Duodenal mucosa (tissue), 2 donors: Measurements from ENCODE around the gene GFRA3.
A peak's percentile ranks its signal among the peaks of the same experiment; 100 is the strongest.

Experiments used
- H3K27ac ChIP-seq: one replicate; pipeline ENCODE4 v1.7.0; 2013; ENCODE audit warnings: low read depth, low read length
- H3K27me3 ChIP-seq, 2 donors: one replicate each; pipeline ENCODE4 v1.7.0; 2013; ENCODE audit warnings: low read length in 2 of 2, control low read depth in 1 of 2; ENCODE audit not compliant: insufficient read depth in 2 of 2, control insufficient read depth in 1 of 2
- H3K36me3 ChIP-seq, 2 donors: one replicate each; pipeline ENCODE4 v1.7.0; 2013; ENCODE audit warnings: low read length in 2 of 2, control low read depth in 1 of 2; ENCODE audit not compliant: insufficient read depth in 2 of 2, control insufficient read depth in 1 of 2
- H3K4me1 ChIP-seq, 2 donors: one replicate each; pipeline ENCODE4 v1.7.0; 2013; ENCODE audit warnings: low read length in 2 of 2, control low read depth in 1 of 2; ENCODE audit not compliant: insufficient read depth in 2 of 2, control insufficient read depth in 1 of 2
- H3K4me3 ChIP-seq, 2 donors: one replicate each; pipeline ENCODE4 v1.7.0; 2013; ENCODE audit warnings: low read length in 2 of 2, low read depth in 1 of 2
- H3K9ac ChIP-seq, 2 donors: one replicate each; pipeline ENCODE4 v1.7.0; 2013; ENCODE audit warnings: low read length in 2 of 2, low read depth in 1 of 2
- H3K9me3 ChIP-seq, 2 donors: one replicate each; pipeline ENCODE4 v1.7.0; 2013; ENCODE audit warnings: low read length in 2 of 2, control low read depth in 1 of 2; ENCODE audit not compliant: control insufficient read depth in 1 of 2

Gene GFRA3

DNA sequence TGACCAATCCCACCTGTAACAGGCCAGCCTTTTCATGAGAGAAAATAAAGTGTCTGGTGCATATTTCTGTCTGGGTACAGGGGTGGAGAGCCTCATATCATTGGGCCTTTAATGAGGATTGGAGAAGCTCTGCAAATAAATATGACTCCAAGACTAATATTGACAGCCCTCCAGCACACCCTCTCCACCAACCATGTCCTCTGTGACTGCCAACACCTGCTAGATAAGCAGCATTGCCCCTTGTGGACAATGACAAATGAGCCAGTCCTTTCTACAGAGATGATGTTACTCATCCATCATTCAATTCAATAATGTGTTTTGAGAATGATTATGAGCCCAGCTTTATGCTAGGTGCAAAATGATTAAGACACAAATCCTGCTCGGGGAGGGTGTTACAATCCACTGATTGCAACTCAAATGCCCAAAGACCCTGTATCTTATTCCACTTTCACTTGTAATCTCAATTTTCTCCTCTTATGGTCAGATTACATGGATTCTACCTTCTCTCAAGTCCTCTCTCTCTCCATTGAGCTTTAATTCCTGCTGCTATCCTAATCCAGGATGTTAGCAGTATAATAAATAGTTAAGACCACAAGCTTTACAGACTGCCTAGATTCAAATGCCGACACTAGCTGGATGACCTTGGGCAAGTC lies 2.1 kb upstream of the GFRA3 start:
- Histone ChIP-seq H3K4me1 (peaks cover 9 to 10% of the 10 kb centered on the region in 2 donors), H3K36me3 (no peaks in the 10 kb centered on the region), H3K4me3 (no peak overlapping the region), H3K9ac (no peak overlapping the region), H3K27ac (no peak overlapping the region), H3K27me3 (peaks cover 4 to 9% of the 10 kb centered on the region in 2 donors), H3K9me3 (no peaks in the 10 kb centered on the region)

DNA sequence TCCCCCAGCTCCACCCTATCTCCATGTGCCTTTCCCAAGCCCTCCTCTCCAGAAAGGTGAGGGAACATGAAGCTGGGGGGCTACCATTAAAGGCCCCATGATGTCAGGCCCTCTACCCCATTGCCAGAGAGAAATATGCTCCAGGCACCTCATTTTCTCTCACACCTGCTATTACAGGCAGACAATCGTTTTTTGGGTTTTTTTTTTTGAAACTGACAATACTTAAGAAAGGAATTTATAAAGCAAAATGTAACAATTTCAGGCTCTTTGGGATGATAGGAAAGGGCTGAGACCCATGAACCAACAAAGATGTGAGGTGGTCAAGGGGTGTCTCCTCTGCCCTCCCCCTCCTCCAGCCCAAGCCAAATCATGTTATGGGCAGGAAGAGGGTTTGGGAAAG lies 1.5 kb upstream of the GFRA3 start:
- Histone ChIP-seq H3K36me3 (no peaks in the 10 kb centered on the region), H3K4me1 (peaks cover 9 to 10% of the 10 kb centered on the region in 2 donors), H3K9me3 (no peaks in the 10 kb centered on the region), H3K4me3 (no peak overlapping the region), H3K27ac (no peak overlapping the region), H3K27me3 (peaks cover 4 to 9% of the 10 kb centered on the region in 2 donors), H3K9ac (no peak overlapping the region)

DNA sequence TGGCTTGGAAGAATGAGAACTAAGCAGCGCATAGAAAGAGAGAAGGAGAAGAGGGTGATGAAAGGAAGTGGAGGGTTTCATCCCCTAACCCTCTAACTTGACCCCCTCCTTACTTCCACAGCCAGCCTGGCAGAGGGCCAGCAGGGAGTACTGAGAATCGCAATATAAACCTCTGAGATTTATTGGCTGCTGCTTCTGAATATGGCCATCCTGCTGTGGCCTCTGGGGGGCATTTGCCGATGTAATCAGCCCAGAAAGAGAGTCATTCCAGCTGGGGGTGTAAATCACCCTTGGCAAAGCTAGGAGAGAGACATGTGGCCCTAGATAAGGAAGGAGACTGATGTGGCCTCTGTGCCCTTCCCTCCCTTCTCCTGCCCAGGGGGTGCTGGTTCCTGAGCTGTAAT lies 960 bp upstream of the GFRA3 start:
- H3K4me3 ChIP-seq = no peak overlapping the region
- H3K36me3 ChIP-seq = no peaks in the 10 kb centered on the region
- no peak overlapping the region for H3K27ac ChIP-seq
- H3K27me3 ChIP-seq = peaks cover 4 to 9% of the 10 kb centered on the region in 2 donors
- peaks cover 9 to 10% of the 10 kb centered on the region in 2 donors for H3K4me1 ChIP-seq
- H3K9ac ChIP-seq = no peak overlapping the region
- H3K9me3 ChIP-seq = no peaks in the 10 kb centered on the region

DNA sequence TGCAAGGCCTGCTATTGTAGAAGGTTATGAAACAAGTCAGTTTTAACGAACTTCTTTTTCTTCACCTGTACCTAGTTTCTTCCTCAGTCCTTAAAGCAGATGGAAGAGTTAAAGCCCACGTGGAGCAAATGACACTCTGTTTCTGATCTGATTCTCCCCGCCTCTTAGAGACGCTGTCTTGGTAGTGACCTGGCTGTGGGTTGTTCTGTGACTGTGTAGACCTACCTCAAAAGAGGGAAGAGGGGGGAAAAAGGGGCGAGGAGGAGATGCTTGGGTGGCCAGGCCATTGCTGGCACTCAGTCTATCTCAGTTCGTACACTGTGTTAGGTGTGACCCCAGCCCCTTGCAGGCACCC lies 610 bp downstream of the GFRA3 start:
- no peak overlapping the region for H3K27ac ChIP-seq
- no peaks in the 10 kb centered on the region for H3K36me3 ChIP-seq
- H3K9me3 ChIP-seq = no peaks in the 10 kb centered on the region
- H3K27me3 ChIP-seq = peaks cover 4 to 9% of the 10 kb centered on the region in 2 donors
- peaks cover 9 to 10% of the 10 kb centered on the region in 2 donors for H3K4me1 ChIP-seq
- H3K9ac ChIP-seq = no peak overlapping the region
- peak overlapping the region; percentile 17 to 43 for H3K4me3 ChIP-seq

DNA sequence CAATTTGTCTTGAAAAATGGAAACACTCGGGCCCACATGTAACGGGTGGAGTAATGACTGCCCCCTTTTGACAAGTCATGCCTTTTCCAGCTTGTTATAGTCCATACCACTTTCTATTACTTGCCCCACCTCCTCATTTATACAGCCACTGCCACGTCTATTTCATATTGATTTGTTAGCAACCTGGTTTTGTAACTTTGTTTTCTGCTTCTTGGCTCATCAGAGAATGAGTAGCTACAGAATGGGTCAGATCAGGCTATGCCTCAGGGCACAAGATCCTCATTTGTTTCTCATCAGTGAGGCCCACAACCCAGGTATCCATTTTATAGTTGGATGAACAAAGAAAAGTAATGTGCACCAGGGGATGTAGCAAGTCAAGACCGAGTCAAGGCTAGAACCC lies 1.7 kb downstream of the GFRA3 start:
- Histone ChIP-seq H3K27me3 (peaks cover 4 to 9% of the 10 kb centered on the region in 2 donors), H3K36me3 (no peaks in the 10 kb centered on the region), H3K4me3 (no peak overlapping the region), H3K9me3 (no peaks in the 10 kb centered on the region), H3K27ac (no peak overlapping the region), H3K9ac (no peak overlapping the region), H3K4me1 (peaks cover 9 to 10% of the 10 kb centered on the region in 2 donors)

DNA sequence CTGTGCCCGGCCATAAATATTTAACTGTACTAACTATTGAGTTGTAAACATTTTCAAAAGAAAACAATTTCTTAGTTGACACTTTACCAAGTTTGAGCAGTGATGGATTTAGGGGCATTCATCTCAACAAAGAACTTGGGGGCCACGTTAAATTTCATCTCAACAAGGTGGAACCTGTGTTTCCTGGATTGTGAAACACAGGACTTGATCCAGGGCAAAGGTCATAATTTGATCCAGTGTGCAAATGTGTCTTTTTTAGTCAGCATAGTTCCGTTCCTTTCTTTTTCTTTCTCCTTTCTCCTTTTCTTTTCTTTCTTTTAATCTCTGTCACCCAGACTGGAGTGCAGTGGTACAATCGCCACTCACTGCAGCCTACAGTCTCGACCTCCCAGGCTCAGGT lies 3.1 kb downstream of the GFRA3 start:
- Histone ChIP-seq H3K4me3 (no peak overlapping the region), H3K9me3 (no peaks in the 10 kb centered on the region), H3K27me3 (peaks cover 4 to 9% of the 10 kb centered on the region in 2 donors), H3K27ac (no peak overlapping the region), H3K4me1 (peaks cover 9 to 10% of the 10 kb centered on the region in 2 donors), H3K9ac (no peak overlapping the region), H3K36me3 (no peaks in the 10 kb centered on the region)

DNA sequence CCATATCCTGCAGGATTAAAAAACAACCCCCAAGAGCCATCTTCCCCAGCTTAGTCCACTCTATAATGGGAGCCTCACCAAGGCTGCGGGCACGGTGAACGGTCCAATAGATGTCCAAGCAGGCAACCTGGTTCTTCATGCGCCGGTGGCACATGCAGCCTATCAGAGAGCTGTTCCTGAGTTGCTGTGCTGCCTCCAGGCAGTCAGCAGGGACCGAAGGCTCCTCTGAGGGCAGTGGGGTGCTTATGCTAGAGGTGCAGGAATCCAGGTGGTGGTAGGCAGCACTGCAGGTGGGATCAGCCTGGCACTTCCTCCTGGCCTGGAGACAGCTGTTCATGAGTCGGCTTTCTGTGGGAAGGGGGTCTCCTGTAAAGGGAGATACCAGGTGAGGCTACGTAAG lies 10.2 kb downstream of the GFRA3 start:
- Histone ChIP-seq H3K9ac (no peak overlapping the region), H3K9me3 (no peaks in the 10 kb centered on the region), H3K4me1 (no peaks in the 10 kb centered on the region), H3K36me3 (no peaks in the 10 kb centered on the region), H3K4me3 (no peak overlapping the region), H3K27ac (no peak overlapping the region), H3K27me3 (peaks cover 0 to 2% of the 10 kb centered on the region in 2 donors)

DNA sequence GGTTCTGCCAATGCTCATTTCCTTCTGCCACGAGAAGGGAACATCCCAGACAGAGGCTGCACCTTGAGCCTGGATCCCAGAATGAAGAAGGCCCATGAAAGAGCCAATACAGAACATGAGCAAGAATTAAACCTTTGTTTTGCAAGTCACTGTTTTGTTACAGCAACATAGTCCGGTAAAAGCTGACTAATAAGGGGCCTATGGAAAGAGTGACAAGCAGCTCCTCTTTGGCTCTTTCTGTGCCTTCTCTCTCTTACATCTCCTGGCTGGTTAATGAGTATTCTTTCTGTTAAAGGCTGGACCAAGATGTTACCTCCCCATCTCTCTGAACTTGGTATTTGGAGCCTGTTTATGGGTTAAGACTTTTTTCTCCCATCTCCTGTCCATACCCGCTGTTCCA lies 10.8 kb downstream of the GFRA3 start:
- Histone ChIP-seq H3K9ac (no peak overlapping the region), H3K27me3 (peaks cover 0 to 2% of the 10 kb centered on the region in 2 donors), H3K36me3 (no peaks in the 10 kb centered on the region), H3K27ac (no peak overlapping the region), H3K9me3 (no peaks in the 10 kb centered on the region), H3K4me1 (no peaks in the 10 kb centered on the region), H3K4me3 (no peak overlapping the region)

DNA sequence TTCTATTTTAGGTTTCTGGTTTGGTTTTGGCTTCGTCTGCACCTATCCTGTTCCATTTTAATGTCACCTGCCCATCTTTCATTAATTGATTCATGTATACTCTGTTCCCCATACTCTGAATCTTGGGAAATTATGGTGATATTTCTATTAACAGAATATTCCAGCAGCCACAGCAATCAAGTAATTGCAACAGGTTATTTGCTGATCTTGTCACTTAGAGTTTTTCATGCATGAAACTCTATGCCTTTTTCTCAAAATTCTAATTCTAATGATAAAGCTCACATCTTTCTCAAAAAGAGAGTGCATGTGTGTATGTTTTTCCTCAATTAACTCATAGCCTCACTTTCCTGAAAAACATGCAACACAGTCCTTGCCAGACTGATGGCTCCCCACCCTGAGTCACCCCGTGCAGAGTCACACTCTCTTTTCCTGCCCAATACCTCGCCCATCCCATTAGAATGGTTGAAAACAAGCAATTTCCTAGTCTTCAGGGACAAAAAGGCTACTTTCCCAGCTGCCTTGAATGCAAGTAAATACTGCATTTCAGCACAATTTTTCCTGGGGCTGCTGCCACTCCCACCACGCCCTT lies 15.6 kb downstream of the GFRA3 start:
- no peaks in the 10 kb centered on the region for H3K36me3 ChIP-seq
- no peaks in the 10 kb centered on the region for H3K4me1 ChIP-seq
- no peak overlapping the region for H3K27ac ChIP-seq
- no peak overlapping the region for H3K9ac ChIP-seq
- no peak overlapping the region for H3K4me3 ChIP-seq
- no peaks in the 10 kb centered on the region for H3K27me3 ChIP-seq
- H3K9me3 ChIP-seq = no peaks in the 10 kb centered on the region

DNA sequence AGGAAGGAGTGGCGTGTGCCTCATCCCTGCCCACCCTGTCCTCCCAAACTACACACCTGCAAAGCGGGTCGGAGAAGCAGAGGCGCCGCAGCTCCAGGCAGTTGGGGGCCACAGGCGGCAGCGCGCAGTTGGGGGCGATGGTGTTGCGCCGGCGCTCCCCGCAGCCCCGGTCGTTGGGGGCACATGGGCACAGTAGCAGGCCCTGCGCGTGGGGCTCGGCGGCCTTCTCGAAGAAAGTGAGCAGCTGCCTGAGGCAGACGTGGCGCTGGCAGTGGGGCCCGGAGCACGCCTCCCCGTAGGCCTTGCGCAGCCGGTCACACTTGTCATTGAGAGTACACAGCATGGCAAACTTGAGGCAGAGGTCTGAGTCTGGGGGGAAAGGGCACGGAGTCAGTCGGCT lies 16.8 kb downstream of the GFRA3 start:
- Histone ChIP-seq H3K4me1 (no peaks in the 10 kb centered on the region), H3K27ac (no peak overlapping the region), H3K9ac (no peak overlapping the region), H3K4me3 (no peak overlapping the region), H3K27me3 (no peaks in the 10 kb centered on the region), H3K9me3 (no peaks in the 10 kb centered on the region), H3K36me3 (no peaks in the 10 kb centered on the region)
